Effector memory CD8-positive, alpha-beta T cell (primary cell): ENCODE measurements around the gene FBXO7.
A peak's percentile ranks its signal among the peaks of the same experiment; 100 is the strongest.

Experiments
- ATAC-seq: fragments of 150-1000 bp; cut with Tn5 transposase; replicated peaks from 2 replicates; pipeline ENCODE4 v1.10.0; 2021; ENCODE audit warnings: mild to moderate bottlenecking, moderate library complexity
- DNase-seq, 3 experiments: peaks; one replicate each; pipeline ENCODE4 v3.0.0; 2021
- H3K27ac Mint-ChIP-seq, 2 donors: one replicate each; pipeline ENCODE4 v1.8.0; 2022; ENCODE audit warnings: mild to moderate bottlenecking in 2 of 2, mixed read lengths in 2 of 2, moderate library complexity in 2 of 2
- H3K27me3 Mint-ChIP-seq, 2 donors: one replicate each; pipeline ENCODE4 v1.8.0; 2022; ENCODE audit warnings: mixed read lengths in 2 of 2
- H3K36me3 Mint-ChIP-seq: one replicate; pipeline ENCODE4 v1.8.0; 2022; ENCODE audit warnings: mild to moderate bottlenecking, moderate library complexity, mixed read lengths; ENCODE audit not compliant: insufficient read depth
- H3K4me1 Mint-ChIP-seq, 2 donors: one replicate each; pipeline ENCODE4 v1.8.0; 2022; ENCODE audit warnings: low read depth in 2 of 2, mixed read lengths in 2 of 2
- H3K4me3 Mint-ChIP-seq, 2 donors: one replicate each; pipeline ENCODE4 v1.8.0; 2022; ENCODE audit warnings: mild to moderate bottlenecking in 2 of 2, mixed read lengths in 2 of 2, moderate library complexity in 2 of 2
- H3K9me3 Mint-ChIP-seq, 2 donors: one replicate each; pipeline ENCODE4 v1.8.0; 2022; ENCODE audit warnings: mixed read lengths in 2 of 2

The FBXO7 gene

DNA sequence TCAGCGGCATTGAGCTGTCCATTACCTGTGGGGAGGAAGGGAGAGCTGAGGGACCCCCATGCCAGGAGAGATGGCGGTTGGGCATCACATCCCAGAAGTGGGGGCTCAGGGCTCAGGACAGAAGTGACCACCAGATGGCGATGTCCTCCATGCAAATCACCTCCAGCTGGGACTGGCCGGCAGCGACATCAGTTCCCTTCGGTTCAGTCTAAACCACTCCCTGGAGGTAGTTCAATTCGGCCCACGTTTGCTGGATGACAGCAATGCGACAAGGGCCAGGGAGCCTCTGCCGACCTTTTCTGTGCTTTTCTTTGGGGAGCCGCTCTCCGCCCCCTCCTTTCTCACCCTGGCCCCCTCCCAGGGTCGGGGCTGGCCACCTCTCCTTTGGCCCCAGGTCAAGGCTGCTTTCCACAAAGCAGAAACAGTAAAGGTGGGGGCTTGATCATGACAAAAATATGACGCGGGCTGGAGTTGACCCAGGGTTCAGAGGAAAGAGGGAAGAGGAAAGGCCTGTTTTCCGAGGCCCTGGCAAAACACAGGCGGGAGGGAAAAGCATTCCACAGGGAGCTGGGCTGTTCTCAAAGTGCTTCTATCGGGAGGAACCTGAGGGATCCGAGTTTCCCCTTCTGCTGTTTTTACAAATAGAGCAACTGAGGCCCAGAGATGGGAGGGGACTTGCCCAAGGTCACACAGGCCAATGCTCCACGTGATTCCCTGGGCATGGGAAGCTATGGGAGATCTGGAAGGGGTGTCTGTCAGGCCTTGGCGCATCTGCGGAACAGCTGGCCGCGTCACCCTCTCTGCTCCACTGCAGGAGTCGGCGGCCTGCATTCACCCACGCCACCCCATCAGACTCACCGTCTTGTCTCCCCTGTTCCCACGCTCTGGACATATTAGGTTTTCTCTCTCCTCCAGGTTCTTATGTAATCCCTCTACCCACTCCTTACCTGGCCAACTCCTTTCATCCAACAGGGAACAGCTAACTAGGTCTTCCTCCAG is 54.7 kb downstream of the FBXO7 start:
- Mint-ChIP-seq H3K27ac (peak overlapping the region in 1 of 2 donors; percentile 5), H3K4me3 (no peak overlapping the region), H3K9me3 (no peaks in the 10 kb centered on the region), H3K36me3 (no peaks in the 10 kb centered on the region), H3K4me1 (peaks cover 0 to 4% of the 10 kb centered on the region in 2 donors), H3K27me3 (peaks cover 39 to 44% of the 10 kb centered on the region in 2 donors)
- ATAC-seq (peak; percentile 45), DNase-seq (peak; percentile 26 to 42 (median 35))

- Mint-ChIP-seq H3K4me3 (no peak overlapping the region), H3K9me3 (no peaks in the 10 kb centered on the region), H3K4me1 (peaks cover 0 to 4% of the 10 kb centered on the region in 2 donors), H3K27me3 (peaks cover 44 to 45% of the 10 kb centered on the region in 2 donors), H3K27ac (no peak overlapping the region), H3K36me3 (no peaks in the 10 kb centered on the region)
- DNase-seq (no peak), ATAC-seq (no peak)
These were observed 56.6 kb downstream of the FBXO7 start for GRCh38 chr22:32531228-32531627.

DNA sequence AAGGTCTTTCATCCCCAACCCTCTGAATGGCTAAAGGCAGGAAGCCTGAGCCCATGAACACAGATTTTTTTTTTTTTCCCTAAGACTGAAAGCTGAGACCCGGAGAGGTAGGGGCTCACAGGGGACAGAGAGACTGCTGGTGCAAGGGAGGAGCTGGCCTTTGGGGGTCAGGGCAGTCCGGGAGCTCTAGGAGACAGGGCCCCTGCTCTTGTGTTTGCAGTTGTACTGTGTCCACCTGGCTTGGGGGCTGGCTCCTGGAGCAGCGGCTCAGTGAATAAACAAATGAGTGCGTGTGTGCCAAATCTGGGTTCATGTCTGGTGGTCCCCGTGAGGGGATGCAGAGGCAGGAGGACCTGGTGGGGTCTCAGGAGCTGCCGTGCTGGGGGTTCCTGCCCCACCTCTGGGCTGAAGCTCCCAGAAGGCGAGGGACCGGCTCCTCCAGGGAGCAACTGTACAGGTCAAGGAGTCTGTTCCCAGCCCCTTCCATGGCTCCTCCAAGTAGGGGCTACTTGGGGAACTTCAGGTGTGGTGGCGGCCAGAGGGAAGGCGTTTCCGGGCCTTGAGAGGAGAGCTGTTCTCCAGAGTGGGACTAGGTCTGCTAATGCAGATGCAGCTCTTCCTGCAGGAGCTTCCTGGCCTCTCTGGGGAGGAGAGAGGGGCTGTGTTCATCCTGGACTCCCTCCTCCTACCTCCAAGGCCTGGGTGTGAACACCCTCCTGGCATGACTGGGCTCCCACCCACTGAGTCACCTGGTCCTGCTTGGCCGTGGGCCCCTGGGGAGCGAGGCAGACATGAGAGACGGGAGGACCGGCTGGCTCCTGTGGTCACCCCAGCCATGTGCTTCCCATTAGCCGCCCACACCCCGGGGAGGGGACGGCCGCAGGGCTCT is 57.6 kb downstream of the FBXO7 start:
- no peak overlapping the region for H3K27ac Mint-ChIP-seq
- peaks cover 0 to 4% of the 10 kb centered on the region in 2 donors for H3K4me1 Mint-ChIP-seq
- peaks cover 44 to 45% of the 10 kb centered on the region in 2 donors for H3K27me3 Mint-ChIP-seq
- H3K36me3 Mint-ChIP-seq: no peaks in the 10 kb centered on the region
- no peak overlapping the region for H3K4me3 Mint-ChIP-seq
- no peak for DNase-seq
- no peaks in the 10 kb centered on the region for H3K9me3 Mint-ChIP-seq
- no peak for ATAC-seq

DNA sequence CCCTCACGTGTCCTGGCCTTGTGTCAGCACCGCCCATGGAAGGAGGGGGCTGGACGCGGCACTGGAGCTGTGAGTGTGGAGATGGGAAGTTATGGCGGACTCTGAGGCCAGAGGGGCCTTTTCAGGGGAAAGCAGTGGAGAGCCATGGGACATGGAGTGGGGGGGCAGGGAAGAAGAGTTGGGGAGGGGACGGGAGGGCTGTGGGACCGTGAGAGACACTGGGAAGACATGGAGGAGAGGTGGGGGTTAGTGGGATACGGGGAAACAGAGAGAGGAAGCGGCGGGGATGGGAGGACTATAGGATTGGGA is 58.2 kb downstream of the FBXO7 start:
- no peak for DNase-seq

DNA sequence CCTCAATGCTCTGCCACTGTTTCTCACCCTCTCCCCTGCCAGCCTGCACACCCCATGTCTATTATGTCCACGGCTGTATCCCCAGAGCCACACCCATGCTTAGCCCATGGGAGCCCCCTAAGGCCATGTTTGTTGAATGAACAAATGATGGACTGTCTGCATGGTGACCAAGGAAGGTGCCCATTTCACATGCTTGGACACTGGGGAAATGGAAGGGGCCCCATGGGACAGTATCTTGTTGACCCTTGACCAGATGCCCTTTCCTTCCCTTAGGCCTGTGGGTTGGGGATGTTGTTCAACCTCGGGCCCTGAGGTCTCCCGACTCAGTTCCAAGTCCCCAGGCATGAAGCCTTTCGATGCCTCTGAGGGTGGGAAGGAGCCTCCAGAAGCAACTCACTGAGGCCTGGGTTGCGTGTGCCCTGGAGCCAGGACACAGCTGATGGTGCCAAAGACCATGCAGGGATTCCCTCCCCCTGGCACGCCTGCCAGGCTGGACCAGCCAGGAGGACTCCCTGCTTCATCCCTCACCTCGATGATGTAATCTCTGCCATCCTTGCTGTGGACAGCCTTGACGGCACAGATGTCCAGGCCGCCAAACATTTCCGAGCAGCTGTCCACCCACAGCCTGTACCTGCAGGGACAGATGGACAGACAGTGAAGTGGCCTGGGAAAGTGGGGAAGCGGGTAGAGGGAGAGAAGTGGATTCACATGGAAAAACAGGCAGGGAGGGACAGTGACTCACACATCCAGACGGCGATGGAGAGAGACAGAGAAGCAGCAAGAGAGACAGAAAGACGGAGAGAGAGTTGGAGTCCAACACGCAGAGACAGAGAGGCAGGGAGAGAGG is 58.9 kb downstream of the FBXO7 start:
- ATAC-seq (no peak), DNase-seq (no peak)
- H3K36me3 Mint-ChIP-seq: no peaks in the 10 kb centered on the region
- H3K9me3 Mint-ChIP-seq: peaks cover 0 to 2% of the 10 kb centered on the region in 2 donors
- H3K27ac Mint-ChIP-seq: no peak overlapping the region
- H3K27me3 Mint-ChIP-seq: peaks cover 46 to 50% of the 10 kb centered on the region in 2 donors
- no peak overlapping the region for H3K4me3 Mint-ChIP-seq
- peaks cover 0 to 4% of the 10 kb centered on the region in 2 donors for H3K4me1 Mint-ChIP-seq

More for the DNA sequence above, 58.2 kb downstream of the FBXO7 start:
- H3K4me1 Mint-ChIP-seq: peaks cover 0 to 4% of the 10 kb centered on the region in 2 donors
- ATAC-seq: no peak
- H3K9me3 Mint-ChIP-seq: no peaks in the 10 kb centered on the region
- H3K27ac Mint-ChIP-seq: no peak overlapping the region
- H3K4me3 Mint-ChIP-seq: no peak overlapping the region
- H3K27me3 Mint-ChIP-seq: peaks cover 44 to 45% of the 10 kb centered on the region in 2 donors
- H3K36me3 Mint-ChIP-seq: no peaks in the 10 kb centered on the region

- no peaks in the 10 kb centered on the region for H3K36me3 Mint-ChIP-seq
- H3K4me1 Mint-ChIP-seq: peaks cover 0 to 4% of the 10 kb centered on the region in 2 donors
- peaks cover 57 to 58% of the 10 kb centered on the region in 2 donors for H3K27me3 Mint-ChIP-seq
- DNase-seq (no peak), ATAC-seq (no peak)
- H3K4me3 Mint-ChIP-seq: no peak overlapping the region
- peaks cover 0 to 2% of the 10 kb centered on the region in 2 donors for H3K9me3 Mint-ChIP-seq
- H3K27ac Mint-ChIP-seq: no peak overlapping the region
These were observed 59.9 kb downstream of the FBXO7 start for GRCh38 chr22:32534252-32535235.

GRCh38 chr22:32535531-32536190 is 61.0 kb downstream of the FBXO7 start:
- no peak for ATAC-seq
- Mint-ChIP-seq H3K4me3 (no peak overlapping the region), H3K9me3 (peaks cover 0 to 2% of the 10 kb centered on the region in 2 donors), H3K36me3 (no peaks in the 10 kb centered on the region), H3K27me3 (peaks cover 51 to 52% of the 10 kb centered on the region in 2 donors), H3K4me1 (no peaks in the 10 kb centered on the region), H3K27ac (no peak overlapping the region)
- no peak for DNase-seq

- Mint-ChIP-seq H3K4me3 (no peak overlapping the region), H3K4me1 (no peaks in the 10 kb centered on the region), H3K36me3 (no peaks in the 10 kb centered on the region), H3K27me3 (peaks cover 52% of the 10 kb centered on the region in 2 donors), H3K27ac (no peak overlapping the region), H3K9me3 (peaks cover 0 to 2% of the 10 kb centered on the region in 2 donors)
- DNase-seq (no peak), ATAC-seq (no peak)
These were observed 61.7 kb downstream of the FBXO7 start for GRCh38 chr22:32536352-32536751.

DNA sequence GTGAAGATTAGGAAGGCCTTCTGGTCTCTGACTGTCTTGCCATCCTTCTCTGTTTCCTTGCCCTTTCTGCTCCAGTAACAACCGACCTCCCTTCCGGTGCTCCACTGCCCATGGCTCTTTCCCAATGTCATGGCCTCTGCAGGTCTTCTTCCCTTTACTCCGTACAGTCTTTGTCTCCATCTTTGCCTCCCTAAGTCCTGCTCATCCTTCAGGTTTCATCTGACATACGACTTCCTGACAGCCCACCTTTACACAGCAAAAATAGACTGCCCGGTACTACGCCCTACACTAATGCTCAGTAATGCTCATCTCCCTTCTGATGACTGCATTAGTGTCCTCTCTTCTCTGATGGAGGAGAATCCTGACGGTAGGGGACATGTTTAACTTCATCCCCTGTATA is 63.9 kb downstream of the FBXO7 start:
- Mint-ChIP-seq H3K9me3 (peaks cover 0 to 2% of the 10 kb centered on the region in 2 donors), H3K4me1 (no peaks in the 10 kb centered on the region), H3K36me3 (no peaks in the 10 kb centered on the region), H3K4me3 (no peak overlapping the region), H3K27me3 (peaks cover 42 to 44% of the 10 kb centered on the region in 2 donors), H3K27ac (no peak overlapping the region)
- ATAC-seq (no peak), DNase-seq (no peak)

DNA sequence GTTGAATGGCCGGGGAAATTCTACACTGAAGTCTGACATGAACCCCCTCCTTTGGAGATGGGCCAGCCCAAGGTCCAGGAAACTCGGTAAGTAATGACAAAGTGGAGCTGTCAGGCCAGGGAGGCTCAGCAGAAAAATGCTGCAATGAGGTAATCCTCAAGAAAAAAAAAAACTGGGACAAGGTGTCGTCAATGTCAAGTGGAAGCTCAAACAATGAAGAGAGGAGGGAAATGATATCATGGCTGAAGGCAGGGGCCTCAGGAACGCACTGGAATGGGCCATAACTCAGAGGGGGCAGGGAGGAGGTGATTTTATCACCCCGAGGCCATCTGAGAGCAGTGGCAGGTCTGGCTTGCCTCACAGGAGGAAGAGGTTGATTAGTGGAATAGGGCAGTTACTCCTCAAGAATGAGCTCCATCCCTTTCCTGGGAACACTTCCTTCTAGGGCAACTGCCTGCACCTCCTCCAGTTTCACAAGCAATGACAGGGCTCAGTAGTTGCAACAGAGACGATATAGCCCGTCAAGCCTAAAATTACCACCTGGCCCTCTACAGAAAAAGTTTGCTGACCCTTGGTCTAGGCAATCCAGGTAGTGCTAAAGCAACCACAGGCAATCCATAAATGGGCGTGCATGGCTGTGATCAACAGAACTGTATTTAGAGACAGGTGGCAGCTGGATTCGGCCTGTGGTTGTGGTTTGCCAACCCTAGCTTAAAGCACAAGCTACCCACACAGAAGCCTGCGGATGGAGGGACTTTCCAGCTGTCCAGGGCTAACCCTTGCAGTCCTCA is 65.2 kb downstream of the FBXO7 start:
- H3K4me3 Mint-ChIP-seq: no peak overlapping the region
- peaks cover 0 to 2% of the 10 kb centered on the region in 2 donors for H3K9me3 Mint-ChIP-seq
- no peaks in the 10 kb centered on the region for H3K36me3 Mint-ChIP-seq
- ATAC-seq: no peak
- peaks cover 32 to 35% of the 10 kb centered on the region in 2 donors for H3K27me3 Mint-ChIP-seq
- no peak overlapping the region for H3K27ac Mint-ChIP-seq
- no peak for DNase-seq
- no peaks in the 10 kb centered on the region for H3K4me1 Mint-ChIP-seq

DNA sequence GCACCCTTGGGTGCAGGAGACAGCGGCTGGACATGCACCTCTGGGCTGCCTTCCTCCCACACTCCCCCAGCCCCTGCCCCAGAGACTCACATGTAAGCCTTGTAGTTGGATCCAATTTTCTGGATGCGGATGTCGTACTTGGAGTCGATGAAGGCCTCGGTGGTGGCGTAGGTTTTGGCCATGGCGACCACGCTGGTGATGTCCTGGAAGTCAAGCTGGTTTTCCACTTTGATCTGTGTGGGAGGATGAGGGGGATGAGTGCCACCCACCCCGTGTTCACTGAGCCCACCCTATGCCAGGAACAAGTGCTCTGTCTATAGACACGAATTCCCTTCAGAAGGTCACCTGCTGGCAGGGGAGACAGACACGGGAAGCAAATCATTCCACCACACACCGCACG is 66.9 kb downstream of the FBXO7 start:
- peaks cover 36 to 41% of the 10 kb centered on the region in 2 donors for H3K27me3 Mint-ChIP-seq
- DNase-seq (no peak), ATAC-seq (no peak)
- no peak overlapping the region for H3K4me3 Mint-ChIP-seq
- H3K9me3 Mint-ChIP-seq: peaks cover 0 to 2% of the 10 kb centered on the region in 2 donors
- no peaks in the 10 kb centered on the region for H3K36me3 Mint-ChIP-seq
- no peaks in the 10 kb centered on the region for H3K4me1 Mint-ChIP-seq
- no peak overlapping the region for H3K27ac Mint-ChIP-seq
